Medulla oblongata (tissue), 1 donor: ENCODE data around the gene NUDT16L1.

Experiments used
- DNase-seq: peaks from one replicate; pipeline ENCODE4 v3.0.0-alpha.2; 2015; ENCODE audit errors: extremely low spot score

The NUDT16L1 gene

GRCh38 chr16:4682084-4682591, 11.2 kb upstream of the NUDT16L1 start:
- no peak for DNase-seq

- DNase-seq, result peak; percentile 62
Observed at GRCh38 chr16:4682616-4683254, 10.6 kb upstream of the NUDT16L1 start.

GRCh38 chr16:4683255-4684057, 9.9 kb upstream of the NUDT16L1 start:
- no peak for DNase-seq

GRCh38 chr16:4684058-4684715, 9.2 kb upstream of the NUDT16L1 start:
- DNase-seq, result no peak

GRCh38 chr16:4684763-4685162, 8.6 kb upstream of the NUDT16L1 start:
- DNase-seq, result no peak

- no peak for DNase-seq
Observed at GRCh38 chr16:4685292-4685691, 8.1 kb upstream of the NUDT16L1 start.

- no peak for DNase-seq
Observed at GRCh38 chr16:4685776-4686496, 7.4 kb upstream of the NUDT16L1 start.

GRCh38 chr16:4686497-4687210, 6.7 kb upstream of the NUDT16L1 start:
- DNase-seq, result no peak

- no peak for DNase-seq
Observed at GRCh38 chr16:4687416-4687815, 5.9 kb upstream of the NUDT16L1 start.

- no peak for DNase-seq
Observed at GRCh38 chr16:4687946-4688673, 5.3 kb upstream of the NUDT16L1 start.

GRCh38 chr16:4688674-4689045, 4.7 kb upstream of the NUDT16L1 start:
- DNase-seq, result no peak

- no peak for DNase-seq
Observed at GRCh38 chr16:4689091-4689671, 4.2 kb upstream of the NUDT16L1 start.

GRCh38 chr16:4689864-4690704, 3.3 kb upstream of the NUDT16L1 start:
- no peak for DNase-seq

GRCh38 chr16:4690946-4691665, 2.3 kb upstream of the NUDT16L1 start:
- no peak for DNase-seq

GRCh38 chr16:4691666-4692412, 1.5 kb upstream of the NUDT16L1 start:
- no peak for DNase-seq

- no peak for DNase-seq
Observed at GRCh38 chr16:4692460-4693295, 684 bp upstream of the NUDT16L1 start.
